GM12892 (cell line): ENCODE measurements around the gene PPIE.

Source experiments
- POLR2A ChIP-seq: IDR thresholded peaks from 2 replicates; pipeline ENCODE4 v1.6.1; 2011; ENCODE audit warnings: low read depth, low read length, control low read depth
- POLR2AphosphoS5 ChIP-seq: IDR thresholded peaks from 2 replicates; pipeline ENCODE4 v1.6.1; 2011; ENCODE audit warnings: low read depth, low read length, control low read depth
- TAF1 ChIP-seq: IDR thresholded peaks from 2 replicates; pipeline ENCODE4 v1.6.1; 2011; ENCODE audit warnings: low read depth, mild to moderate bottlenecking, control low read depth, low read length, borderline replicate concordance

DNA sequence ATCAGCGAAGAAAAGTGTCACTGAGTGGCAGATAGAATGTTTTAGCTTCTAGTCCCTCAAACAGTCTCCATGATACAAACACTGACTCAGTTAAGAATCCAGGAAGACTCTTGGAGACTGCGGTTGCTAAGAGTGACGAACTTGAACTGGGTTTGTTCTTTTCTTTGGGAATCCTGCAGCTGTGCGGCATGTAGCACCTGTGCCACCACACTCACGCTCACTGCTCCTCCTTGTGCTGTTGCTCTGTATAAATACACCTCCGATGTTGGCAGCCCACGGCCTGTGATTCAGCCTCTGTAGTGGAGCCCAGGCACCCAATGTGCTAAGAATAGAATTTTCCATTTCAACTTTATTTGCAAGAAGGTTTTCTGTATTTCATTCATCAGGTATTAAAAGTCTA, 5.5 kb upstream of the PPIE start:
- TF ChIP-seq TAF1 (no peak), POLR2A (no peak), POLR2AphosphoS5 (no peak)
